Body of pancreas (tissue), 4 donors: ENCODE data around the gene VPS37B. TPM values are rescaled to one million over a fixed set of nuclear protein-coding genes. Genes with fewer than 3 reads are reported as not detected.

Experiments used
- ATAC-seq: fragments of 150-250 bp; one replicate; pipeline ENCODE4 v1.9.1; 2016
- DNase-seq, 4 donors: peaks; one replicate each; pipeline ENCODE4 v3.0.0-alpha.2; 2019
- H3K27ac ChIP-seq, 4 donors: fragments of 200-600 bp; sonication (generic); 1 replicate in 3 of 4; 2 replicates in 1 of 4; pipeline versions ENCODE4 v1.5.1 to v1.6.1; 2016 to 2019; ENCODE audit warnings: mild to moderate bottlenecking in 1 of 4, mixed read lengths in 1 of 4, moderate library complexity in 1 of 4
- H3K27me3 ChIP-seq, 2 donors: fragments of 200-600 bp; sonication (generic); one replicate each; pipeline ENCODE4 v1.6.0; 2016; ENCODE audit warnings: mild to moderate bottlenecking in 1 of 2
- H3K36me3 ChIP-seq, 2 donors: fragments of 200-600 bp; sonication (generic); replicated peaks in 1 of 2; 2 replicates each; pipeline ENCODE4 v1.5.1; 2016; ENCODE audit warnings: low read depth in 2 of 2; ENCODE audit not compliant: insufficient read depth in 1 of 2
- H3K4me1 ChIP-seq: fragments of 200-600 bp; sonication (generic); one replicate; pipeline ENCODE4 v1.6.0; 2016
- H3K4me3 ChIP-seq, 2 donors: fragments of 200-600 bp; sonication (generic); 1 replicate in 1 of 2; 2 replicates in 1 of 2; pipeline ENCODE4 v1.5.1; 2016 to 2019
- H3K9me3 ChIP-seq, 3 donors: fragments of 200-600 bp; sonication (generic); 1 replicate in 2 of 3; 2 replicates in 1 of 3; pipeline ENCODE4 v1.5.1; 2016
- CTCF ChIP-seq, 7 experiments: fragments of 450-650 bp in 4 of 7; fragments of 200-600 bp in 3 of 7; sonication (generic) in 3 of 7; IDR thresholded peaks; one replicate each; pipeline ENCODE4 v1.5.1; 2016 to 2019; ENCODE audit warnings: antibody characterized with exemption in 7 of 7
- POLR2A ChIP-seq, 3 donors: fragments of 450-650 bp; IDR thresholded peaks; one replicate each; pipeline ENCODE4 v1.6.1; 2016; ENCODE audit warnings: antibody characterized with exemption in 3 of 3, mild to moderate bottlenecking in 2 of 3
- WGBS, 2 donors: methylation state at CpG; one replicate each; pipeline ENCODE4 v1.1.5; 2017; 5-methylcytosine and 5-hydroxymethylcytosine counted together
- intact Hi-C: fragments of 100-400 bp; cut with DNase I; formaldehyde crosslinking; loops from one replicate; pipeline ENCODE4 v1.15.1; 2023
- total RNA-seq, 2 donors: library from RNA; depleted of rRNA; stranded (reverse); fragments of >200 nt; gene quantifications; one replicate each; pipeline ENCODE4 v1.1.0, GENCODE V29; 2016

Gene VPS37B
- total RNA-seq, 2 donors from 2014 or later = 18.7 to 46.8 TPM

GRCh38 chr12:122845041-122845864 is 50.7 kb downstream of the VPS37B start:
- H3K4me3 ChIP-seq = no peak overlapping the region
- no peaks in the 10 kb centered on the region for H3K9me3 ChIP-seq
- no peak for TF ChIP-seq CTCF (IDR thresholded peaks at IDR 0.05)
- no peak for TF ChIP-seq POLR2A (IDR thresholded peaks at IDR 0.05)
- H3K4me1 ChIP-seq = peaks cover 63% of the 10 kb centered on the region
- ATAC-seq (no peak), DNase-seq (peak in 2 of 4 donors; percentile 25 to 31)
- WGBS, 2 donors = 82 to 84% methylated on average over 9 to 28 of the region's 30 CpGs
- intact Hi-C loops = loop anchor here (5.0 kb wide), 1 partner anchor 53 kb away; no protein-coding TSS in a partner anchor
- H3K27me3 ChIP-seq = no peaks in the 10 kb centered on the region
- H3K36me3 ChIP-seq = peaks cover 7 to 11% of the 10 kb centered on the region in 2 donors
- H3K27ac ChIP-seq = peak overlapping the region in 3 of 4 donors; percentile 9 to 45 (median 33)

GRCh38 chr12:122844366-122844971 is 51.5 kb downstream of the VPS37B start:
- Histone ChIP-seq H3K27me3 (no peaks in the 10 kb centered on the region), H3K36me3 (peaks cover 7 to 10% of the 10 kb centered on the region in 2 donors), H3K9me3 (no peaks in the 10 kb centered on the region), H3K4me1 (peaks cover 71% of the 10 kb centered on the region), H3K27ac (peak overlapping the region in 3 of 4 donors; percentile 9 to 45 (median 33)), H3K4me3 (no peak overlapping the region)
- ATAC-seq (no peak), DNase-seq (no peak)
- intact Hi-C loops = no loop called here
- 82 to 94% methylated on average over 3 to 8 of the region's 8 CpGs for WGBS, 2 donors
- TF ChIP-seq POLR2A (IDR thresholded peaks at IDR 0.05) (no peak), CTCF (IDR thresholded peaks at IDR 0.05) (no peak)

- peaks cover 81% of the 10 kb centered on the region for H3K4me1 ChIP-seq
- intact Hi-C loops = no loop called here
Observed at GRCh38 chr12:122843455-122843854, 52.5 kb downstream of the VPS37B start.

More at GRCh38 chr12:122843455-122843854, 52.5 kb downstream of the VPS37B start:
- ATAC-seq = no peak
- 83 to 89% methylated on average over 7 to 8 of the region's 8 CpGs for WGBS, 2 donors
- Histone ChIP-seq H3K27ac (peak overlapping the region in 3 of 4 donors; percentile 72 to 93 (median 83)), H3K4me3 (no peak overlapping the region), H3K9me3 (no peaks in the 10 kb centered on the region), H3K36me3 (peaks cover 3 to 4% of the 10 kb centered on the region in 2 donors), H3K27me3 (no peaks in the 10 kb centered on the region)
- TF ChIP-seq POLR2A (IDR thresholded peaks at IDR 0.05) (no peak), CTCF (IDR thresholded peaks at IDR 0.05) (no peak)
- no peak for DNase-seq
